Motor neuron (in vitro differentiated cells): ENCODE data around the gene LAIR2. TPM values are rescaled to one million over a fixed set of nuclear protein-coding genes. Genes with fewer than 3 reads are reported as not detected.
"Not testable (repeated sequence)": the region's sequence is repeated elsewhere in the genome, so short reads cannot be mapped to it uniquely, and the experiment has no call there.

Experiments
- ATAC-seq, 8 experiments: fragments of 200-7000 bp; cut with Tn5 transposase; replicated peaks in 6 of 8; 2 replicates each; pipeline ENCODE4 v1.8.0; 2021; ENCODE audit warnings: mild to moderate bottlenecking in 8 of 8, moderate library complexity in 8 of 8
- H3K27ac ChIP-seq, 2 donors: fragments of 250-450 bp; sonication (Bioruptor Pico); 2 replicates each; pipeline ENCODE4 v1.9.0; 2021; ENCODE audit warnings: antibody characterized with exemption in 2 of 2, mild to moderate bottlenecking in 2 of 2, moderate library complexity in 1 of 2
- H3K4me1 ChIP-seq, 2 donors: fragments of 250-450 bp; sonication (Bioruptor Pico); replicated peaks in 1 of 2; 2 replicates each; pipeline ENCODE4 v1.6.1; 2021; ENCODE audit warnings: antibody characterized with exemption in 2 of 2, mild to moderate bottlenecking in 2 of 2, moderate library complexity in 1 of 2
- H3K4me3 ChIP-seq, 5 donors: fragments of 250-450 bp; sonication (Bioruptor Pico); 2 replicates each; pipeline ENCODE4 v1.9.0; 2021; ENCODE audit warnings: antibody characterized with exemption in 5 of 5, mild to moderate bottlenecking in 5 of 5, moderate library complexity in 4 of 5
- WGBS, 10 experiments: fragments of 450-650 bp; shearing (Covaris generic); methylation state at CpG; one replicate each; pipeline ENCODE4 v1.0.0; 2022; 5-methylcytosine and 5-hydroxymethylcytosine counted together
- in situ Hi-C, 9 experiments: fragments of 400-800 bp; cut with MboI; loops; one replicate each; pipeline ENCODE4 v1.15.0; 2021; ENCODE audit warnings: low sequenced_read_pairs in 9 of 9, low pct_unique_long_range_greater_than_20kb in 2 of 9; ENCODE audit not compliant: unreplicated experiment in 9 of 9
- total RNA-seq, 8 experiments: library from RNA; unstranded; fragments of 300-600 nt; gene quantifications; 2 replicates each; pipeline versions ENCODE4 v1.2.3 to v1.2.4, GENCODE V29; 2022

Gene LAIR2
- total RNA-seq, 8 experiments from 2014 or later = not detected

- Histone ChIP-seq H3K4me3 (no peak overlapping the region), H3K4me1 (peaks cover 10 to 11% of the 10 kb centered on the region in 2 donors), H3K27ac (no peak overlapping the region)
- 100% methylated on average over 5 of the region's 27 CpGs; no CpG with 5 or more reads in 9 of the 10 experiments for WGBS, 10 experiments
- no peak for ATAC-seq
- in situ Hi-C loops = no loop called here
These were observed 41.4 kb upstream of the LAIR2 start for GRCh38 chr19:54461210-54461609.

GRCh38 chr19:54461613-54462012 lies 41.0 kb upstream of the LAIR2 start:
- ATAC-seq = no peak
- peak overlapping the region in 1 of 2 donors; percentile 91 for H3K27ac ChIP-seq
- no peak overlapping the region for H3K4me3 ChIP-seq
- 59 to 80% (median 69%) methylated on average over 3 of the region's 3 CpGs; no CpG with 5 or more reads in 7 of the 10 experiments for WGBS, 10 experiments
- in situ Hi-C loops = no loop called here
- peaks cover 10 to 11% of the 10 kb centered on the region in 2 donors for H3K4me1 ChIP-seq

DNA sequence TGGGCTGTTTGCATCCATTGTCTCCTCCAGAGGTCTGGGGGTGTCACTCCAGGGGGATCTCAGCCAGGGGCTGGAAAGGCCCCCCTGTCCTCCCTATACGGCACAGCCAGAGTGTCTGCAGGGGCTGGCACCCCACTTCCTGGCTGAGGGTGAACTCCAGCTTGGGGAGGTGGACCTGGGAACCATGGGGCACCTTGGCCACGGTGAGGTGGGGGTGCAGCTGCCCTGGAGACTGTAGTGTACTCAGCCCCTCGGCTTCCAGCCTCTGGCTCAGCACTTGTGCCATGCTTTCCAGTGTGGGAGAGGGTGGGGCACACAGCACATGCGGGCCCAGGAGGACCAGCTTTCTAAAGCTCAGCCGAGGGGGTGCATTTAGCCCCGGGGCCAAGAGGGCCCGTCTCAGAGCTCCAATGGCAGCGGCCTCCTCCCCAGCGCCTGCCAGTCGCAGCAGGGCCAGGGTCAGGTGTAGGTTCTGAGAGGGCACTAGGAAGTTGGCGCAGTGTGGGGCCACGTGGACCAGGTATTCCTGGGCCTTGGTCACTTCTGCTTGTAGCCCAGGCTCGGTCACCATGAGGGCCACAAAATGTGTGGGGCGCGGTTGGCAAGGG lies 40.5 kb upstream of the LAIR2 start:
- no peak for ATAC-seq
- WGBS, 10 experiments = 40 to 100% (median 89%) methylated on average over 1 to 11 of the region's 15 CpGs; no CpG with 5 or more reads in 7 of the 10 experiments
- H3K27ac ChIP-seq = peak overlapping the region; percentile 91
- peak overlapping the region; percentile 39 to 59 (median 49) for H3K4me3 ChIP-seq
- peaks cover 10 to 11% of the 10 kb centered on the region in 2 donors for H3K4me1 ChIP-seq
- in situ Hi-C loops = no loop called here

DNA sequence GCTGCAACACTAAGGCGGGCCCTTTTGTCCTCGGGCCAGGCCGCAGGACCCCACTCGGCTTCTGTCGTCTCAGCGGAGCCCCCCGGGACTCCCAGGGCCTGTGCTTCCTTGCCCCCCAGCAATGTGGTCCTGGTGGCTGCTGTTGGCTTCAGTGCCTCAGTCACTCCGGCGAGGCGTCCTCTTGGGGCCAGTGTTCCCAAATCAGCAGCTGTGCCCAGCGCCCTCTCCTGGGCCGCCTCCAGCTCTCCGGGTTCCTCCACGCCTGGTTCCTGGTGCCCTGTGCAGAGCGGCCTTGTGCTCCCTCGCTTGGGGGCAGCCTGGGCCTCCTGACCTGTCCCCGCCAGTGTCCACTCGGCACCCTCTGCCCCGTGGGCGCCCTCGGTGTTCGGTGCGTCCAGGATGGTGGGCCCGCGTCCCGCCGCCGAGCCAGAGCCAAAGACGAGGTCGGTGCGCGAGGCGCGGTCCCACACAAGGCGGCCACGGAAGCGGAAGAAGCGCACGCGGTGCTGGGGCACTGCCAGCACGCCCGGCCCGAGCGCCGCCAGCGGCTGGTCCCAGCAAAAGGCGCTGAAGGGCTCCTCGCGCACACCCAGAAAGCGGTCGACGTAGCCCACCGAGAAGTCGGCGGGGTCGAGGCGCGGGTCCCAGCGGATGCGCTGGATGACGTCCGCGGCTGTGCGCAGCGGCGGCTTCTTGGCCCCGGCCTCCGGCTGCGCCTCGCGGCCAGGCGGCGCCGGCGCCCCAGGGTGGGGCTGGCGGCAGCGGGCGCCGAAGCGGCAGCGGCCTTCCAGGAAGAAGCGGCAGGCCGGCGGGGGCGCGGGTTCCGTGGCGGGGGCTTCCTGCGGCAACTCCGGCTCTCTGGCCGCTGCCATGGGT lies 39.7 kb upstream of the LAIR2 start:
- Histone ChIP-seq H3K27ac (peak overlapping the region; percentile 91), H3K4me1 (peaks cover 10 to 11% of the 10 kb centered on the region in 2 donors), H3K4me3 (peak overlapping the region; percentile 39 to 59 (median 49))
- in situ Hi-C loops = no loop called here
- 1 to 54% (median 2%) methylated on average over 5 to 23 of the region's 91 CpGs; no CpG with 5 or more reads in 7 of the 10 experiments for WGBS, 10 experiments
- ATAC-seq = peak; percentile 6 to 20 (median 6)

DNA sequence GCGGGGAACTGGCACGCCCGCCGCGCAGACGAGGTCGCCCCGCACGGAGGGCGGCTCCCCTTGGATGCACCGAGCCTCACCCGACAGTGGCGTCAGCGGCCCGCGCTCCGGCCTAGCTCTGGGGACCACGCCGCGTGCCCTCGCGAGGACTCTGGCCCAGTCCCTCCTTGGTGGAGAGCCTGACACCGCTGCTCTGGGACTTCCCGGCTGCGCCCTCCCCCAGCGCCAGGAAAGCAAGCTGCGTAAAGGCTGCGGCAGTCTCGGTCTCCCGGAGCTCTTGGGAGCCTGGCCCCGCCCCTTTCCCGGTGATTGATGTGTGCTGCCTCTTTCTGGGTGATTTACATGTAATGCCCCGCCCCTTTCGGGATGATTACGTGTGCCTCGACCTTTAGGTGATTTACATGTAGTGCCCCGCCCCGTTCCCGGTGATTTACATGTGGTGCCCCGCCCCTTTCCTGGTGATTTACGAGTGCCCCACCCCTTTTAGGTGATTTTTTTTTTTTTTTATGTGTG lies 39.0 kb upstream of the LAIR2 start, which contains the start of gene LENG9:
Gene LENG9, minus strand, starts transcription at position 248 of the 513 bp plus-strand sequence. CDS start 252 bp downstream, outside the sequence.
- in situ Hi-C loops = no loop called here

DNA sequence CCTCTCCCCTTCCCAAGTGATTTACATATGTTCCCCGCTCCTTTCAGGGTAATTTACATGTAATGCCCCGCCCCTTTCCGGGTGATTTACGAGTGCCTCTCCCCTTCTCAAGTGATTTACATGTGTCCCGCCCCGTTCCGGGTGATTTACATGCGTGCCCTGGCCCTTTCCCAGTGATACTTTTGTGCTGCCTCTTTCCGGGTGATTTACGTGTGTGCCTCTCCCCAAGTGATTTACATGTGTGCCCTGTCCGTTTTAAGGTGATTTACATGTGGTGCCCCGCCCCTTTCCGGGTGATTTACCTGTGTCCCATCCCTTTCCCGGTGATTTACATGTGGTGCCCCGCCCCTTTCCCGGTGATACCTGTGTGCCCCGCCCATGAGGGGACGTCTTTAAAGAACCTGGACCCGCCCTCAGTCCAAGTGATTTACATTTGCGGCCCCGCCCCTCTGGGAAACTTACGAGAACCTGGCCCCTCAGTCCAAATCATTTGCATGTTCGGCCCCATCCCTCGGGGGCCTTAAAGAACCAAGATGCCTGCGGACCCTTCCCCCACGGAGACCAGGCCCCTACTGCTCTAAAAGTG lies 38.5 kb upstream of the LAIR2 start:
- in situ Hi-C loops = no loop called here
- peaks cover 10 to 11% of the 10 kb centered on the region in 2 donors for H3K4me1 ChIP-seq
- ATAC-seq = peak; percentile 25 to 66 (median 55)
- H3K4me3 ChIP-seq = peak overlapping the region; percentile 39 to 59 (median 49)
- WGBS, 10 experiments = 0 to 10% methylated on average over 2 to 5 of the region's 26 CpGs; no CpG with 5 or more reads in 8 of the 10 experiments
- peak overlapping the region; percentile 92 to 94 for H3K27ac ChIP-seq

More for the DNA sequence above, 39.0 kb upstream of the LAIR2 start, which contains the start of gene LENG9:
- peak; percentile 50 to 70 (median 65) for ATAC-seq
- 0% methylated on average over 4 of the region's 41 CpGs; no CpG with 5 or more reads in 9 of the 10 experiments for WGBS, 10 experiments
- peak within 1 kb of the TSS; percentile 92 to 94 for H3K27ac ChIP-seq
- peaks cover 10 to 11% of the 10 kb centered on the region in 2 donors for H3K4me1 ChIP-seq
- peak within 1 kb of the TSS; percentile 39 to 59 (median 49) for H3K4me3 ChIP-seq

DNA sequence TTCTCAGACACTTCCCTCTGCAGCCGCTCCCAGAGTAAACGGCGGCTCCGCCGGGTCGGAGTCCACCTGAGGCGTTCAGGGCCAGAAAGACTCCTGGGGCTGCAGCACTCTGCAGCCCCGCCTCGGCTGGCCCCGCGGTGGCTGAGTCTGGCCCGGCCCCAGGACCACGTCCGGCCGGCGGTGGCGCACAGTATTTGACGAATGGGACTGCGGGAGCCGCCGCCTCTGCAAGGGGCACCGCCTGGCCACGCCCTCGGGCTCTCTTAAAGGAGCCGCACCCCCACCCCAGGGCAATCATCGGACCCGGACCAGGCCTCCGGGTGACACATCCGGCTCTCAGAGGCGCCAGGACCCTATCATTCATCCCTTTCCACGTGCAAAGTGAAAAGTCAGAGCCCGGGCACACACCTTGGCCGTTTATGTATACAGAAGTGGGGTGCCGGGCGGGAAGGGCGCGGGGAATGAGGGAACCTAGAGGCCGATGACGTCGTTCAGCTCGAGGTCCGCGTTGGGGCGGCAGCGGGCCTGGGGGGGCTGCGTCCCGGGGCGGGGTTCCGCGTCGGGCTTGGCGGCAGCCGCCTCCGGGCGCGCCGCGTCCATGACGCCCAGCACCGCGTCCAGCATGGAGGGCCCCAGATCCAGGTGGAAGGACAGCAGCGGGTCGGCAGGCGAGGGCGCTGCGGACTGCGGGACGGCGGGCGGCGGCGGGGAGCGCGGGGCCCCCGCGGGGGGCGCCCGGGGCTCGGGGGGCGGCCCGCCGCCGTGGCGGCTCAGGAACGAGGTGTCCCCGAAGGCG lies 37.8 kb upstream of the LAIR2 start:
- in situ Hi-C loops = no loop called here
- peak; percentile 3 to 75 (median 70) for ATAC-seq
- H3K4me3 ChIP-seq = peak overlapping the region; percentile 39 to 59 (median 49)
- H3K4me1 ChIP-seq = peaks cover 10 to 15% of the 10 kb centered on the region in 2 donors
- 0% methylated on average over 4 to 7 of the region's 87 CpGs; no CpG with 5 or more reads in 8 of the 10 experiments for WGBS, 10 experiments
- H3K27ac ChIP-seq = peak overlapping the region; percentile 92 to 94

- no peak for ATAC-seq
- H3K27ac ChIP-seq = peak overlapping the region; percentile 92 to 94
- peak overlapping the region; percentile 39 to 59 (median 49) for H3K4me3 ChIP-seq
- in situ Hi-C loops = no loop called here
- 73 to 100% (median 88%) methylated on average over 1 to 28 of the region's 49 CpGs; no CpG with 5 or more reads in 1 of the 10 experiments for WGBS, 10 experiments
- peaks cover 10 to 18% of the 10 kb centered on the region in 2 donors for H3K4me1 ChIP-seq
These were observed 37.1 kb upstream of the LAIR2 start for GRCh38 chr19:54465426-54466109.

DNA sequence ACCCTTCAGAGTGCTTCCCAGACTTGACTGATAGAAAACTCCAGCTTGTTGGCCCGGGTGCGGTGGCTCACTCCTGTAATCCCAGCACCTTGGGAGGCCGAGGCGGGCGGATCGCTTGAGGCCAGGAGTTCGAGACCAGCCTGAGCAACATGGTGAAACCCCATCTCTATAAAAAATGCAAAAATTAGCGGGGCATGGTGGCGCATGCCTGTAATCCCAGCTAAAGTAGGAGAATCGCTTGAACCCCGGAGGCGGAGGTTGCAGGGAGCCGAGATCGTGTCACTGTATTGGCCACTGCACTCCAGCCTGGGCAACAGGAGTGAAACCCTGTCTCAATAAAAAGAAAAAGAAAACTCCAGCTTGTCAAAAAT lies 36.5 kb upstream of the LAIR2 start:
- H3K4me3 ChIP-seq, H3K27ac ChIP-seq, in situ Hi-C loops, ATAC-seq: not testable (repeated sequence)
- H3K4me1 ChIP-seq = peaks cover 16 to 23% of the 10 kb centered on the region in 2 donors
- WGBS, 10 experiments = 84 to 100% (median 96%) methylated on average over 4 to 13 of the region's 14 CpGs; no CpG with 5 or more reads in 5 of the 10 experiments

DNA sequence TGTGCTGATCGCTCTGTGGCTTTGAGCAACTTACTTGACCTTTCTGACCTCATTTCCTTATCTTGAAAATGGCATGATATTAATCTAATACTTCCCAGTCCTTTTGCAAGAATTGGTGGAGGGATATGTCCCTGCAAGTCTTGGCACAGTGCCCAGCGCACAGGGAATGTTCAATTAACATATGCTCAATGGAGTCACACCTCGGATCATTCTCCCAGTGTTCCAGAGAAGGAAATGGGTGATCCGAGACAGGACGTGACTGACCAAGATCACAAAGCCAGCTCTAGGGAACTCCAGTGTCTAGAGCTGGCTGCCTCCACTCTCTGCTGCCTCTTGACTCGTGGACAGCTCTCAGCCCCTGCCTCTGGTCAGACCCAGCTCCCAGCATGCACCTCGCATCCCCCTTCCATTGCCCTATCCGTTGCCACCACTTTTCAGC lies 33.1 kb upstream of the LAIR2 start:
- ATAC-seq = no peak
- Histone ChIP-seq H3K4me1 (peaks cover 21 to 30% of the 10 kb centered on the region in 2 donors), H3K4me3 (no peak overlapping the region), H3K27ac (no peak overlapping the region)
- WGBS, 10 experiments = 29 to 88% (median 54%) methylated on average over 1 to 5 of the region's 8 CpGs
- in situ Hi-C loops = no loop called here

GRCh38 chr19:54470276-54470887 lies 32.2 kb upstream of the LAIR2 start:
- in situ Hi-C loops = no loop called here
- Histone ChIP-seq H3K4me1 (peaks cover 21 to 28% of the 10 kb centered on the region in 2 donors), H3K4me3 (peak overlapping the region in 1 of 5 donors; percentile 31), H3K27ac (no peak overlapping the region)
- WGBS, 10 experiments = 74 to 100% (median 84%) methylated on average over 1 to 10 of the region's 10 CpGs
- ATAC-seq = no peak
